Progenitor cell of endocrine pancreas (in vitro differentiated cells): ENCODE measurements around the gene RBM3. TPM values are rescaled to one million over a fixed set of nuclear protein-coding genes. Genes with fewer than 3 reads are reported as not detected.
A peak's percentile ranks its signal among the peaks of the same experiment; 100 is the strongest.

Experiments
- DNase-seq: peaks from one replicate; pipeline ENCODE4 v3.0.0; 2021; ENCODE audit warnings: low spot score; ENCODE audit not compliant: unreplicated experiment
- H3K27ac Mint-ChIP-seq: 2 replicates; pipeline ENCODE4 v1.8.0; 2021; ENCODE audit warnings: mild to moderate bottlenecking, moderate library complexity, mixed read lengths
- H3K27me3 Mint-ChIP-seq: 2 replicates; pipeline ENCODE4 v1.8.0; 2021; ENCODE audit warnings: mixed read lengths
- H3K36me3 Mint-ChIP-seq: 2 replicates; pipeline ENCODE4 v1.8.0; 2022; ENCODE audit warnings: mixed read lengths; ENCODE audit not compliant: insufficient read depth
- H3K4me1 Mint-ChIP-seq: 2 replicates; pipeline ENCODE4 v1.8.0; 2021; ENCODE audit warnings: low read depth, mixed read lengths
- H3K4me3 Mint-ChIP-seq: 2 replicates; pipeline ENCODE4 v1.8.0; 2021; ENCODE audit warnings: low read depth, mild to moderate bottlenecking, moderate library complexity, mixed read lengths
- H3K9me3 Mint-ChIP-seq: 2 replicates; pipeline ENCODE4 v1.8.0; 2021; ENCODE audit warnings: low read depth, mixed read lengths
- total RNA-seq: library from RNA; stranded (reverse); gene quantifications from 2 replicates; pipeline ENCODE4 v1.2.1, GENCODE V29; 2021
- TF ChIP-seq, protein P1 (sequence below): fragments of 200-600 bp; sonication (generic); IDR thresholded peaks from one replicate; pipeline ENCODE4 v1.5.0; 2021; ENCODE audit warnings: antibody characterized with exemption, mild to moderate bottlenecking; ENCODE audit not compliant: unreplicated experiment

The RBM3 gene
- total RNA-seq, 1 donor from 2014 or later = 140 TPM

DNA sequence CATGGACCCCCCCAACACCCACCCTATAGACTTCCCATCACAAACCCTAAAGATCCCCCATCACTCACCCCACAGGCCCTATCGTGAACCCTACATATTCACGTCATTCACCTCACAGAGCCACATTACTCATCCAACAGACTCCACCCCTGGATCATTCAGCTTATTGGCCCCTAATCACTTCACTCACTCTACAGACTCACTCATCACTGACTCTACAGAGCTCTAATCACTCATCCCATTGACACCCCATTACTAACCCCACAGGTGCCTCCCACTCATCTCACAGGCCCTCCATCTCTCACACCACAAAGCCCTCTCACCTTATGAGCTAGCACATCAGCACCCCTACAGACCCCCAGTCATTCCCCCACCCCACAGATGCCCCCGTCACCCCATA lies 41.1 kb upstream of the RBM3 start:
- no peaks in the 10 kb centered on the region for H3K27me3 Mint-ChIP-seq
- H3K9me3 Mint-ChIP-seq = peaks cover 24% of the 10 kb centered on the region
- H3K4me1 Mint-ChIP-seq = no peaks in the 10 kb centered on the region
- DNase-seq = no peak
- TF ChIP-seq, protein P1, sequence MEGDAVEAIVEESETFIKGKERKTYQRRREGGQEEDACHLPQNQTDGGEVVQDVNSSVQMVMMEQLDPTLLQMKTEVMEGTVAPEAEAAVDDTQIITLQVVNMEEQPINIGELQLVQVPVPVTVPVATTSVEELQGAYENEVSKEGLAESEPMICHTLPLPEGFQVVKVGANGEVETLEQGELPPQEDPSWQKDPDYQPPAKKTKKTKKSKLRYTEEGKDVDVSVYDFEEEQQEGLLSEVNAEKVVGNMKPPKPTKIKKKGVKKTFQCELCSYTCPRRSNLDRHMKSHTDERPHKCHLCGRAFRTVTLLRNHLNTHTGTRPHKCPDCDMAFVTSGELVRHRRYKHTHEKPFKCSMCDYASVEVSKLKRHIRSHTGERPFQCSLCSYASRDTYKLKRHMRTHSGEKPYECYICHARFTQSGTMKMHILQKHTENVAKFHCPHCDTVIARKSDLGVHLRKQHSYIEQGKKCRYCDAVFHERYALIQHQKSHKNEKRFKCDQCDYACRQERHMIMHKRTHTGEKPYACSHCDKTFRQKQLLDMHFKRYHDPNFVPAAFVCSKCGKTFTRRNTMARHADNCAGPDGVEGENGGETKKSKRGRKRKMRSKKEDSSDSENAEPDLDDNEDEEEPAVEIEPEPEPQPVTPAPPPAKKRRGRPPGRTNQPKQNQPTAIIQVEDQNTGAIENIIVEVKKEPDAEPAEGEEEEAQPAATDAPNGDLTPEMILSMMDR = no peak
- no peak overlapping the region for H3K27ac Mint-ChIP-seq
- peaks cover 8% of the 10 kb centered on the region for H3K36me3 Mint-ChIP-seq
- no peak overlapping the region for H3K4me3 Mint-ChIP-seq

DNA sequence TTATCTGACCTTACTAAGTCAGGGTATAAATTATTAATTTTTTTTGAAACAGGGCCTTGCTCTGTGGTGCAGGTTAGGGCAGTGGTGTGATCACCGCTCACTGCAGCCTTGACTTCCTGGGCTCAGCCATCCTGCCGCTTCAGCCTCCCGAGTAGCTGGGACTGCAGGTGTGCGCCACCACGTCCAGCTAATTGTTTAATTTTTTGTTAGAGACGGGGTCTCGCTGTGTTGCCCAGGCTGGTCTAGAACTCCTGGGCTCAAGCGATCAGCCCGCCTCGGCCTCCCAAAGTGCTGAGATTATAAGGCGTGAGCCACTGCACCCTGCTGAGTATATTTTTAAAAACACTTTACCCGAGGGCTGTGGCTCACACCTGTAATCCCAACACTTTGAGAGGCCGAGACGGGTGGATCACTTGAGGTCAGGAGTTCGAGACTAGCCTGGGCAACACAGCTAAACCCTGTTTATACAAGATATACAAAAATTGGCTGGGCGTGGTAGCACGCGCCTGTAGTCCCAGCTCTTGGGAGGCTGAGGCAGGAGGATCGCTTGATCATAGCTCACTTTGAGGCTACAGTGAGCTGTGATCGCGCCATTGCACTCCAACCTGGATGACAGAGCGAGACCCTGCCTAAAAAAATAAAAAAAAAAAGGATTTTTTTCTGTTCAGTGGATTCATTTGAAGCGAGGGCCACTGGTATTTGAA lies 35.5 kb upstream of the RBM3 start:
- Mint-ChIP-seq H3K27ac (peak overlapping the region; percentile 90), H3K4me3 (peak overlapping the region; percentile 89), H3K4me1 (peaks cover 9% of the 10 kb centered on the region), H3K27me3 (no peaks in the 10 kb centered on the region), H3K9me3 (peaks cover 19% of the 10 kb centered on the region), H3K36me3 (peaks cover 5% of the 10 kb centered on the region)
- TF ChIP-seq, protein P1 = no peak
- no peak for DNase-seq

- H3K4me1 Mint-ChIP-seq = peaks cover 9% of the 10 kb centered on the region
- H3K27me3 Mint-ChIP-seq = no peaks in the 10 kb centered on the region
- DNase-seq = peak; percentile 90
- peak within 1 kb of the TSS; percentile 89 for H3K4me3 Mint-ChIP-seq
- peak within 1 kb of the TSS; percentile 90 for H3K27ac Mint-ChIP-seq
- TF ChIP-seq, protein P1 = peak; percentile 49
- H3K9me3 Mint-ChIP-seq = peaks cover 14% of the 10 kb centered on the region
- peaks cover 7% of the 10 kb centered on the region for H3K36me3 Mint-ChIP-seq
Measured at GRCh38 chrX:48539345-48540027, 34.8 kb upstream of the RBM3 start, which contains the start of gene TBC1D25. TBC1D25 (plus strand) TSS chrX:48539714; CDS start chrX:48539798, 84 bp downstream.

DNA sequence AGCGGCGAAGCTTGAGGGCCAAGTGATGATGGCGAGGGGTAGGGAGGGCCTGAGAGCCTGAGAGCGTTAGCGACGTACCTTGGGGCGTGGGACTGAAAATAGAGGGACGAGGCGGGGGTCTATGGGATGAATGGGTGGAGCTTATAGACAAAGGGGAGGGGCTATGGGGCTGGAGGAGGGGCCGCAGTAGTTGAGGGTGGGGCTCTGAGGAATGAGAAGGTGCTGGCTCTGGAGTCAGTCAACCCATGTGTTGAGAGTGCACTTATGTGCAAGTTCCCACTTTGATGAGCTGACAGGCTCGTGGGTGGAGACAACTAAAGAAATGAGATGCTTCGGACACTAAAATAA lies 34.3 kb upstream of the RBM3 start:
- no peak for DNase-seq
- H3K27ac Mint-ChIP-seq = peak overlapping the region; percentile 73
- peaks cover 7% of the 10 kb centered on the region for H3K36me3 Mint-ChIP-seq

GRCh38 chrX:48540480-48540879 lies 33.8 kb upstream of the RBM3 start:
- TF ChIP-seq, protein P1 = no peak
- peak overlapping the region; percentile 89 for H3K4me3 Mint-ChIP-seq
- DNase-seq = no peak
- H3K4me1 Mint-ChIP-seq = peaks cover 9% of the 10 kb centered on the region
- peak overlapping the region; percentile 73 for H3K27ac Mint-ChIP-seq
- H3K27me3 Mint-ChIP-seq = no peaks in the 10 kb centered on the region
- peaks cover 7% of the 10 kb centered on the region for H3K36me3 Mint-ChIP-seq
- peaks cover 10% of the 10 kb centered on the region for H3K9me3 Mint-ChIP-seq

More for the DNA sequence above, 34.3 kb upstream of the RBM3 start:
- Mint-ChIP-seq H3K4me1 (peaks cover 9% of the 10 kb centered on the region), H3K9me3 (peaks cover 11% of the 10 kb centered on the region), H3K4me3 (peak overlapping the region; percentile 89), H3K27me3 (no peaks in the 10 kb centered on the region)
- TF ChIP-seq, protein P1 = no peak
